Activated naive CD8-positive, alpha-beta T cell treated with anti-CD3 and anti-CD28 coated beads, Interleukin-2, amount 10 ng/mL, durations not matched to agents 7 days and 5 days (primary cell): ENCODE results near the gene WDR5B. TPM values are rescaled to one million over a fixed set of nuclear protein-coding genes. Genes with fewer than 3 reads are reported as not detected.
A peak's percentile ranks its signal among the peaks of the same experiment; 100 is the strongest.
"Not testable (repeated sequence)": the region's sequence is repeated elsewhere in the genome, so short reads cannot be mapped to it uniquely, and the experiment has no call there.

Experiments
- ATAC-seq: fragments of 150-1000 bp; cut with Tn5 transposase; one replicate; pipeline ENCODE4 v1.10.0; 2021; ENCODE audit warnings: low read depth, moderate library complexity
- POLR2A ChIA-PET: fragments of 350-600 bp; sonication (Branson Sonifier 250); formaldehyde crosslinking; loops from one replicate; lab custom pipeline; 2021; ENCODE audit warnings: antibody characterized with exemption; lab: Charles Lee
- DNase-seq: peaks from one replicate; pipeline ENCODE4 v3.0.0; 2021
- H3K27ac Mint-ChIP-seq: one replicate; pipeline ENCODE4 v1.8.0; 2022; ENCODE audit warnings: mild to moderate bottlenecking, mixed read lengths
- H3K27me3 Mint-ChIP-seq: one replicate; pipeline ENCODE4 v1.8.0; 2022; ENCODE audit warnings: mild to moderate bottlenecking, moderate library complexity, mixed read lengths
- H3K36me3 Mint-ChIP-seq: one replicate; pipeline ENCODE4 v1.8.0; 2021; ENCODE audit warnings: mild to moderate bottlenecking, mixed read lengths
- H3K4me1 Mint-ChIP-seq: one replicate; pipeline ENCODE4 v1.8.0; 2021; ENCODE audit warnings: mixed read lengths
- H3K4me3 Mint-ChIP-seq: one replicate; pipeline ENCODE4 v1.8.0; 2022; ENCODE audit warnings: mild to moderate bottlenecking, moderate library complexity, mixed read lengths
- H3K9me3 Mint-ChIP-seq: one replicate; pipeline ENCODE4 v1.8.0; 2021; ENCODE audit warnings: mixed read lengths
- total RNA-seq, 2 experiments: library from RNA; stranded (reverse); gene quantifications; one replicate each; pipeline ENCODE4 v1.2.3, GENCODE V29; 2021

Gene WDR5B
- total RNA-seq, 2 experiments from 2014 or later: 6.6 to 7.6 TPM

DNA sequence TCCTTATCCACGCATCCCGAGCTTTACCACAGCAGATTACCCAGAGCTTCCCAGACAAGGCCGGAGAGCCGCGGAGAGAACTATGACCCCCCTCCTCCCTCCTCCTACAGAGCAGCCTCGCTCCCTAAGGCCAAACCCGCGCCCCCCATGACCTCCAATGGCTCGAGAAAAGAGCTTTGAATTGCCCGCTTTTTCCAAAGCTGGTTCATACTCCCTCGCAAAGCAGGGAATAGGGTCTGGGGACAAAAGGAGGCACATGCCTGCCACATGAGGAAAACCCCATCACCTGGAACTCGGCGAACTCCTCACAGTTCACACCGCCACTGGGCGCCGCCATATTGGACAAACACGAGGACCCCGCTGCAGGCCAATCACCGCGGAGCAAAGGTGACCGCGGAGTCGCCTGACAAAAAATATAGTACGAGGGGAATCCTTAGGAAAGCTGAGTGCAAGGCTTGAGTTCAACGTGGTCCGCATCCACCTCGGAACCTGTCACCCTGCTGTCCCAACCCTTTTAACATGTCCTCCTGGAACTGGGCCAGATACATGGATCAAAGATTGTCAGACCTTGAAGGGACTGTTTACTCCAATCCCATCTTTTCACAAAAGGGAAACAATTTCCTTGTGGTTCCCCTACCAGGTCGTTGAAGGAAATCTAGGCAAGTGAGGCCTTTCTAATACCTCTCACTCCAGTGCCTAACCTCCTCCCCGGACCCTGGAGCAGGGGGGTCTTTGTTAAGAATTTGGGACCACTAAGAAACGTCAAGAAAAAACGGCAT is 32.8 kb downstream of the WDR5B start, which contains the start of gene MIX23:
MIX23 (minus strand) TSS at position 344 of the 779 bp plus-strand sequence; CDS start at position 337, 7 bp downstream.
- POLR2A ChIA-PET: interaction anchor here (1.8 to 3.3 kb wide), 3 partner anchors 10 to 296 kb away, joined by 4 to 25 read pairs (median 14); partner anchors contain the start of genes PARP14 and WDR5B
- Mint-ChIP-seq H3K27me3 (no peaks in the 10 kb centered on the region), H3K9me3 (no peaks in the 10 kb centered on the region), H3K4me1 (peaks cover 51% of the 10 kb centered on the region), H3K27ac (peak within 1 kb of the TSS; percentile 90), H3K4me3 (peak within 1 kb of the TSS; percentile 96), H3K36me3 (peaks cover 16% of the 10 kb centered on the region)
- DNase-seq (peak; percentile 84), ATAC-seq (peak; percentile 37)

GRCh38 chr3:122377975-122378374 is 37.9 kb downstream of the WDR5B start:
- POLR2A ChIA-PET: no interaction called here
- no peak overlapping the region for H3K27ac Mint-ChIP-seq
- no peak overlapping the region for H3K4me3 Mint-ChIP-seq
- H3K4me1 Mint-ChIP-seq: peaks cover 27% of the 10 kb centered on the region
- H3K27me3 Mint-ChIP-seq: no peaks in the 10 kb centered on the region
- ATAC-seq (no peak), DNase-seq (no peak)
- H3K9me3 Mint-ChIP-seq: no peaks in the 10 kb centered on the region
- H3K36me3 Mint-ChIP-seq: peaks cover 16% of the 10 kb centered on the region

DNA sequence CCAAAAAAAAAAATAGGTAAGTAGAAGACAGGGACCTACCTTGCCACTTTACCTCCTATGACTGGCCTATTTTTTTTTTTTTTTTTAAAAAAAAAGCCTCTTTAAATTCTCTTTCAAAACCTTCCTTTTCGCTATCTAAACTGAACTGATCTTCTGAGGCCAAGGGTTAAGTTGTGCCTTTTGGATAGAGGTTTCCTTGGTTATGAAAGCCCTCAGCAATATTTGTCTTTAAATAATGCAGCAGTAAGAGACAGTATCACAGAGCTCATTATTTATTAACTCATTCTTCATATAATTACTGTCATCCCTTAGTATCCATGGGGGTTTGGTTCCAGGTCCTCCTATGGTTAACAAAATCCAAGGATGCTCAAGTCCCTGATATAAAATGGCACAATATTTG is 41.8 kb downstream of the WDR5B start:
- H3K36me3 Mint-ChIP-seq: peaks cover 18% of the 10 kb centered on the region
- H3K4me3 Mint-ChIP-seq: no peak overlapping the region
- POLR2A ChIA-PET: no interaction called here
- DNase-seq (no peak), ATAC-seq (no peak)
- peaks cover 7% of the 10 kb centered on the region for H3K4me1 Mint-ChIP-seq
- no peak overlapping the region for H3K27ac Mint-ChIP-seq
- H3K9me3 Mint-ChIP-seq: no peaks in the 10 kb centered on the region
- no peaks in the 10 kb centered on the region for H3K27me3 Mint-ChIP-seq

- H3K36me3 Mint-ChIP-seq: peaks cover 12% of the 10 kb centered on the region
- H3K27me3 Mint-ChIP-seq: no peaks in the 10 kb centered on the region
- DNase-seq: no peak
- POLR2A ChIA-PET: no interaction called here
- H3K9me3 Mint-ChIP-seq: no peaks in the 10 kb centered on the region
- H3K4me3 Mint-ChIP-seq: no peak overlapping the region
- no peak overlapping the region for H3K27ac Mint-ChIP-seq
- ATAC-seq: no peak
- peaks cover 1% of the 10 kb centered on the region for H3K4me1 Mint-ChIP-seq
Measured at GRCh38 chr3:122366379-122366749, 49.5 kb downstream of the WDR5B start.

- POLR2A ChIA-PET: interaction anchor here (0.6 kb wide), 1 partner anchor 37 kb away, joined by 3 read pairs; no protein-coding TSS in a partner anchor
- peak; percentile 22 for ATAC-seq
- not testable (repeated sequence) for H3K36me3 Mint-ChIP-seq, H3K4me3 Mint-ChIP-seq, DNase-seq, H3K4me1 Mint-ChIP-seq, H3K9me3 Mint-ChIP-seq, H3K27me3 Mint-ChIP-seq, H3K27ac Mint-ChIP-seq
Measured at GRCh38 chr3:122365582-122366378, 50.1 kb downstream of the WDR5B start.

- ATAC-seq (no peak), DNase-seq (no peak)
- H3K4me1 Mint-ChIP-seq: peaks cover 1% of the 10 kb centered on the region
- no peaks in the 10 kb centered on the region for H3K27me3 Mint-ChIP-seq
- H3K4me3 Mint-ChIP-seq: no peak overlapping the region
- H3K9me3 Mint-ChIP-seq: no peaks in the 10 kb centered on the region
- no peak overlapping the region for H3K27ac Mint-ChIP-seq
- peaks cover 10% of the 10 kb centered on the region for H3K36me3 Mint-ChIP-seq
- POLR2A ChIA-PET: interaction anchor here (0.6 kb wide), 1 partner anchor 37 kb away, joined by 3 read pairs; no protein-coding TSS in a partner anchor
Measured at GRCh38 chr3:122365073-122365472, 50.8 kb downstream of the WDR5B start.

DNA sequence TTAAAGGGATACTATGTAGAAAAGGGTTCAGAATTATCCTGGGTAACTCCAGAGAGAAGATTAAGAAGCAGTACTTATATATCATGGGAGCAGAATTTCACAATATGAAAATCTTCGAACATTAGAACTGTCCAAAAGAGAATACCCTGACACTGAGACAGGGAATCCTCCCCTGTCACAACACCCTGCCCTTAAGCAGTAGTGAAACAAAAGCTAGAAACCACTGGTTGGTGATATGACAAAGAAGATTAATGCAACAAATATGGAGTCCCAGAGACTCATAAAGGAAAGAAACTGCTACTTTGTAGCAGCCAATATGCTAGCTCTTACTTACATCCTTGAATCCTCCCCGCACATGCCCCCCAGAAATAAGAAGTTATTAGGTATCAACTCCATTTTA is 51.4 kb downstream of the WDR5B start:
- no peak for DNase-seq
- POLR2A ChIA-PET: no interaction called here
- Mint-ChIP-seq H3K4me3 (no peak overlapping the region), H3K9me3 (no peaks in the 10 kb centered on the region), H3K27ac (no peak overlapping the region), H3K4me1 (peaks cover 1% of the 10 kb centered on the region), H3K36me3 (peaks cover 10% of the 10 kb centered on the region), H3K27me3 (no peaks in the 10 kb centered on the region)
- no peak for ATAC-seq

Other genes starting within 250 kb of the WDR5B start
- not detected for gene CASR, start 232.4 kb downstream of the WDR5B start, total RNA-seq
- not detected for gene CSTA, start 90.8 kb downstream of the WDR5B start, total RNA-seq
- 10 to 100 TPM; 33.6 to 34.4 TPM for gene MIX23, start 32.8 kb downstream of the WDR5B start, total RNA-seq
- gene FAM162A, start 31.9 kb downstream of the WDR5B start, total RNA-seq: 100 to 1,000 TPM; 122 to 123 TPM
- gene KPNA1, start 98.9 kb upstream of the WDR5B start, total RNA-seq: 10 to 100 TPM; 53.8 to 60.6 TPM
- 100 to 1,000 TPM; 107 to 114 TPM for gene PARP9, start 148.2 kb upstream of the WDR5B start, total RNA-seq
- gene DTX3L, start 148.3 kb upstream of the WDR5B start, total RNA-seq: 100 to 1,000 TPM; 116 to 117 TPM
- 10 to 100 TPM; 49.1 to 52.8 TPM for gene PARP15, start 161.6 kb upstream of the WDR5B start, total RNA-seq